Fibroblast of mammary gland (primary cell): ENCODE data around the gene SLC12A6.
A peak's percentile ranks its signal among the peaks of the same experiment; 100 is the strongest.

ENCODE experiments used
- DNase-seq: peaks from one replicate; pipeline ENCODE4 v3.0.0-alpha.2; 2010; ENCODE audit warnings: low read depth
- H3K4me3 ChIP-seq: 2 replicates; pipeline ENCODE4 v1.5.1; 2011; ENCODE audit warnings: low read depth, mild to moderate bottlenecking, low read length, moderate library complexity; ENCODE audit not compliant: control insufficient read depth
- TF ChIP-seq, protein P1 (sequence below): conservative IDR thresholded peaks from 2 replicates; pipeline ENCODE4 v1.5.1; 2011; ENCODE audit warnings: low read depth, low read length, inconsistent platforms; ENCODE audit not compliant: control insufficient read depth, insufficient read depth

The SLC12A6 gene

DNA sequence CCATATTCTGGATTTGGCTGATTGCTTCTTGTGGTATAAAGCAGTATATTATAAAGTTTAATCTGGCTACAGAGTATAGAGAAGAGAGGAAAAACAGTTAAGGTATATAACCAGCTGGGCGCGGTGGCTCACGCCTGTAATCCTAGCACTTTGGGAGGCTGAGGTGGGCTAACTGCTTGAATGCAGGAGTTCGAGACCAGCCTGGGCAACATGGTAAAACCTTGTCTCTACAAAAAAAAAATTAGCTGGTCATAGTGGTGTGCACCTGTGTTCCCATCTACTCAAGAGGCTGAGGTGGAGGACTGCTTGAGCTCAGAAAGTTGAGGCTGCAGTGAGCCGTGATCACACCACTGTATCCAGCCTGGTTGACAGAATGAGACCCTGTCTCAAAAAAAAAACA, 7.3 kb downstream of the SLC12A6 start:
- TF ChIP-seq, protein P1, sequence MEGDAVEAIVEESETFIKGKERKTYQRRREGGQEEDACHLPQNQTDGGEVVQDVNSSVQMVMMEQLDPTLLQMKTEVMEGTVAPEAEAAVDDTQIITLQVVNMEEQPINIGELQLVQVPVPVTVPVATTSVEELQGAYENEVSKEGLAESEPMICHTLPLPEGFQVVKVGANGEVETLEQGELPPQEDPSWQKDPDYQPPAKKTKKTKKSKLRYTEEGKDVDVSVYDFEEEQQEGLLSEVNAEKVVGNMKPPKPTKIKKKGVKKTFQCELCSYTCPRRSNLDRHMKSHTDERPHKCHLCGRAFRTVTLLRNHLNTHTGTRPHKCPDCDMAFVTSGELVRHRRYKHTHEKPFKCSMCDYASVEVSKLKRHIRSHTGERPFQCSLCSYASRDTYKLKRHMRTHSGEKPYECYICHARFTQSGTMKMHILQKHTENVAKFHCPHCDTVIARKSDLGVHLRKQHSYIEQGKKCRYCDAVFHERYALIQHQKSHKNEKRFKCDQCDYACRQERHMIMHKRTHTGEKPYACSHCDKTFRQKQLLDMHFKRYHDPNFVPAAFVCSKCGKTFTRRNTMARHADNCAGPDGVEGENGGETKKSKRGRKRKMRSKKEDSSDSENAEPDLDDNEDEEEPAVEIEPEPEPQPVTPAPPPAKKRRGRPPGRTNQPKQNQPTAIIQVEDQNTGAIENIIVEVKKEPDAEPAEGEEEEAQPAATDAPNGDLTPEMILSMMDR = no peak
- H3K4me3 ChIP-seq = no peak overlapping the region
- no peak for DNase-seq

DNA sequence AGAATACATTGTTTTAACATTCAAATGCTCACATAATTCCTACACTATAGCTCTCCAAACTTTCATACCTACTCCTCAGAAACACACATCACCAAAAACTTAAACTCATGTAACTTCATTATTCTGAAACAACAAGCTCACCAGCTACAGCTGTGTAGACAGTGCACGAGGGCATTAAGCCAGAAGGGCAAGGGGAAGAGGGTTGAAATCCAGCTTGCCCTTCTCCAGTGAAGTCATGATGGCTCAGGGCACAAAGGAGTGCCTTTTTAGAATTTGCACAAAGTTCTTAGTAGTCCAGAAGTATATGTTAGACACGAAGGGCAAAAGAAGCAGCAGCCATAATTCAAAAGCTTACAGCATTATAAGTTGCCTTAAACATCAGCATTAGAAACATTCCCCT, 8.6 kb downstream of the SLC12A6 start:
- H3K4me3 ChIP-seq = no peak overlapping the region
- no peak for DNase-seq

DNA sequence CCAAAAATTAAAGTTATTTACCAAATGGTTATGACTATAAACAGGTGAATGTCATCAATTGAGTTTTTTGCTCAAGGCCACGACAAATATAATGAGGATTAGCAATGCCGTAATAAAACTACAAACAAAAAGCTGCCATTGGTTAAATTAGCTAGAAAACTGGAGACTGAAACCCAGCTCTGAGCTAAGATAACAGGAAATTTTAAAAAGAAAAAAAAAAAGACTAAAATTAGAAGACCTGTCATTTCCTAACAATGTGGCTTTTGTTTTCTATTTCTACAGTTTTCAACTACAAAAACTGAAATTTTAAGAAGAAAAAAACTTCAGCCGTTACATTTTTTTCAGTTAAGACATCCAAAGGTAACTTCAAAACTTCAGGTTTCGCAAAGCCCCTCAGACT, 9.7 kb downstream of the SLC12A6 start:
- TF ChIP-seq, protein P1 = no peak
- H3K4me3 ChIP-seq = no peak overlapping the region
- no peak for DNase-seq

More for the DNA sequence above, 8.6 kb downstream of the SLC12A6 start:
- TF ChIP-seq, protein P1 = no peak

DNA sequence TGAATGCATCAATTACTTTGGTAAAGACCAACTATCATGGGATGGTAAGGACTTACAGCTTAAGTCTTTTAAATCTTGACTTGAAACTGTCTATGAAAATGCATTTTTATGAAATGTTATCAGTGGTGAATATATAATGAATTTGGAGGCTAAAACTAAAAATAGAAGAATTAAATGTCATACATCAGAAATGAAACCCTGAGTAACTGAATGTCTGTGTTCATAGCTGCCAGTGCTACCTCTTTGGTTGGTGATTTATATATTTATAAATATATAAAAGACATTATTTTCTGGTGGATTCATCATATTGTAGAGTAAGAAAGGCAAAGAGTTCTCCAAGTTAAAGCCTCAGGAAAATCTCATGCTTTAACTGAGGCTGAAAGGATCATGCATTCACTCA, 12.2 kb downstream of the SLC12A6 start:
- TF ChIP-seq, protein P1 = no peak
- no peak overlapping the region for H3K4me3 ChIP-seq
- DNase-seq = no peak

DNA sequence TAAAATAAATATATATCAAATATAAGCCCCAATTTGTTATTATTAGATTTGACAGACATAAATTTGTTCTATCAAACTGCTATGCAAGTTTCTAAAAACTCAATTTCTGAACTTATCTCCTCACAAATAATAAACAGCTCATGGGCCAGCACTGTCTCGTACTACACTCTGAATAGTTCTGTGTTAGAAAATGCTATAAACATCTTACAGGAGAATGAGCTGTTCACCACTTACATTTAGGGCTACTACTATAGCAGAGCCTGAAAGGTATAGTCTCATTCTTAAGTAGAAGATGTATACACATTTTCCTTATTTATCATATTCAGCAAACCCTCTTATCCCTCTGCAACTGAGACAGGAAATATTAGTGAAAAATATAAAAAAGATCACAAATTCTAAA, 12.6 kb downstream of the SLC12A6 start:
- TF ChIP-seq, protein P1 = no peak
- no peak overlapping the region for H3K4me3 ChIP-seq
- no peak for DNase-seq

DNA sequence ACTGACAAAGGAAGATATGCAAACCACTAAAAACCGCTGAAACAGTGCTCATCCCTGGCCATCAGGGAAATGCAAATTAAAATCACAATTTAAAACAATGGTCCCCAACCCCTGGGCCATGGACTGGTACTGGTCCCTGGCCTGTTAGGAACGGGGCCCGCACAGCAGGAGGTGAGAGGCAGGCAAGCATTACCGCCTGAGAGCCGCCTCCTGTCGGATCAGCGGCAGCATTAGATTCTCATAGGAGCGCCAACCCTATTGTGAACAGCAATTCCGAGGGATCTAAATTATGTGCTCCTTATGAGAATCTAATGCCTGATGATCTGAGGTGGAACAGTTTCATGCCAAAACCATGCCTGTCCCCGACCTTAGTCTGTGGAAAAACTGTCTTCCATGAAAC, 14.4 kb downstream of the SLC12A6 start:
- no peak for DNase-seq
- TF ChIP-seq, protein P1 = no peak
- no peak overlapping the region for H3K4me3 ChIP-seq

DNA sequence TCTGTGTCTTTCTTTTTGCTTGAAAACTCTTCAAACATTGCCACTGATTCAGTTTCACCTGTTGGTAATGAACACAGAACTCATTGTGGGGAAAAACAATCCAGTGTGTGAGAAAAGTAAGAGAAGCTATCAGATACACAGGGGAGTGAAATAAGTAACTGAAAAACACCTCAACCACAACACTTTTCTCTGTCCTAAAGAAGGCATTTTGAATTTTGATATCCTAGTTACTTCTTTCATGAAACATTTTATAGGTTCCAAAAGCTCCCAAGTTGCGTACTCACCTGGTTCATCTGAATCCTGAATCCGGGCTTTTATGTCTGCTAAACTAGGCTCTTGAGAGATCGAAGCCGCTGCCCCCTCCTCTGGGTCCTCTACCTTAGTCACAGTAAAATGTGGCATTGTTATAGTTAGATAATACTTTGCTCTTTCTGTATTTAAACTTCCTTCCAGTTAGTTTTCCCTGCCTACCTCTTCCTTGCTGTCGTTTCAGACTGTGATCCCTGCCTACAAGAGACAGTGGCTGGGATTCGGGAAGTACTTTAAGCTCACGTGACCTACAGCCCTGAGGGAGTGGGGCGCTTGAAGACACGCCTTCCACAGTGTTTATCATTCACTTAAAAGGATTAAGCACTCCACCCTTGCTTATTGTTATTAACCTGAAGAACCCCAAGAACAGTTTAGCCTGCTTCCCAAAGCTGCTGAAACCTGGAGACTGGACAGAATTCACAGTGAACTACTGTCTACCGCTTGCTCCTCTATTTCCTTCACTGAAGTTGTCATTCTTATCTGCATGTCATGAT, 19.1 kb downstream of the SLC12A6 start:
- TF ChIP-seq, protein P1 = no peak
- peak; percentile 79 for DNase-seq
- peak overlapping the region; percentile 75 for H3K4me3 ChIP-seq
